NCI-H460 (cell line): ENCODE data around the gene MARCKSL1. TPM values are rescaled to one million over a fixed set of nuclear protein-coding genes. Genes with fewer than 3 reads are reported as not detected.
"Not testable (repeated sequence)": the region's sequence is repeated elsewhere in the genome, so short reads cannot be mapped to it uniquely, and the experiment has no call there.

ENCODE experiments used
- DNase-seq: peaks from one replicate; pipeline ENCODE4 v3.0.0-alpha.2; 2016; ENCODE audit warnings: low read depth; ENCODE audit errors: extremely low read depth
- small RNA-seq, 2 experiments: library from RNA; depleted of rRNA; stranded (forward); fragments of <200 nt; gene quantifications; one replicate each; pipeline ENCODE3, GENCODE V24; 2014
- total RNA-seq: library from RNA; depleted of rRNA; stranded (reverse); fragments of >200 nt; shearing (Covaris generic); gene quantifications from 2 replicates; pipeline ENCODE4 v1.2.3, GENCODE V29; 2014; rRNA removed

The MARCKSL1 gene
- total RNA-seq, 1 experiment from 2014 or later: 21.6 TPM

DNA sequence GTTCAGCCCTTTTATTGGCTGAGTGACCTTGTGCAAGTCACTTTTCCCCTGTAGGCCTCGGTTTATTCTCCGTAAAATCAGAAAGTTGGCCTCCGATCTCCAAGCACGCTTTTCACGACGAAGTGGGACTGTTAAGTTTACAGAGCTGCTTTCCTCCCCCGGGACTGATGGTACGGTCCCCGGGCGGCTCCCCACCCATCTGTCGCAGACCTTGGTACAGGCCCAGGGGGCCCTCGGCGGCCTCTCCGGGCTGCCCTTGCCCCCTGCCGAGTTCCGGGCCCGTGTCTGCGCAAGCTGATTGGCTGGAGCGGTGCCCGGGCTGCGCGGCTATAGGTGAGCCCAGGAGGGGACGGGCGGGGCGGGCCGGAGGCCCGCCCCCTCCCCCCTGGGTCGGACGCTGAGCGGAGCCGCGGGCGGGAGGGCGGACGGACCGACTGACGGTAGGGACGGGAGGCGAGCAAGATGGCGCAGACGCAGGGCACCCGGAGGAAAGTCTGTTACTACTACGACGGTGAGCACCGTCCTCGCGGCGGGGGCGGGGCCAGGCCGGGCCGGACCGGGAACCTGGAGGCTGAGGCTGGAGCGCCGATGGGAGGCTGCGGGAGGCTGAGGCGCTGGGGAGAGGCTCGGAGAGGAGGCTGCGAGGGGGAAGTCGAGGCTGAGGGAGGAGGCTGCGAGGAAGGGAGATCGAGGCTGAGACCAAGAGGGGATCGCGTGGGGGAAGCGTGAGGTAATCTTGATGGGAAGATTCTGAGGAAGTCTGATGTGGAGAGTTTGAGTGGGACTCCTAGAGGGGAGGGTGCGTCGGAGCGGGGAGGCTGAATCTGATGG lies 44.1 kb downstream of the MARCKSL1 start, which contains the start of gene HDAC1:
HDAC1 (plus strand) TSS at position 376 of the 831 bp plus-strand sequence; CDS start at position 463, 87 bp downstream.
- peak; percentile 92 for DNase-seq

DNA sequence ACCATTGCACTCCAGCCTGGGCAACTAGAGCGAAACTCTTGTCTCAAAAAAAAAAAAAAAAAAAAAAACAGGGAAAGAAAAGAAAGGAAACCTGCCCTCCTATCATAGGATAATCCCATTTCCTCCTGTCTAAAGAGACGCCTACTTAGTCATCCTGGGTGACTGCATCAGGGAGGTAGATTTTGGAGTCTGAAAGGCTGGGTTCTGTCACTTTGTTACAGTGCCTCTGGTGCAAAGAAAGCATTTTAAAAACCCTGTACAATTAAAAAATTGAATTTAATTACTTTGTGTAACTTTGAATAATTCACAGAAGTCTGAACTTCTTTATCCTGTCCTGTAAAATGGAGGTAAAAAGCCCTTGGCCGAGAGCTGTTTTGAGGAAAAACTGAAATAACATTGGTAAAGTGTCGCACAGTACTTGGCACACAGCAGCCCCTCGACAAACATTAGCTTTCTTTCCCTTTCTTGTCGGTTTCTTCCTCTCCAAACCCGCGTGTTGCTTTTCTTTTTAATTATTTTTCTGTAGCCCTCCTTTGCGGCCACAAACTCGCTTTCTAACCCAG lies 44.8 kb downstream of the MARCKSL1 start:
- DNase-seq: no peak

DNA sequence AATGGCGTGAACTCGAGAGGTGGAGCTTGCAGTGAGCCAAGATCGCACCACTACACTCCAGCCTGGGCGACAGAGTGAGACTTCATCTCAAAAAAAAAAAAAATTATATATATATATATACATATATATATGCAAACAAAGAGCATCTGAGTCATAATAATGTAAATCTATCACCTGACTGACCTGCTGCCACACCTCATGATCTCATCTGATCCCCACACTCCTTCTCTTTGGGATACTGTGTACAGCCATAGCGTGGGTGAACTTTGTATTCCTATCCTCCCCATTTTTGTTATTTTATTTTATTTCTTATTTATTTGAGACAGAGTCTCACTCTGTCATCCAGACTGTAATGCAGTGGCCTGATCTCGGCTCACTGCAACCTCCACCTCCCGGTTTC lies 46.8 kb downstream of the MARCKSL1 start:
- no peak for DNase-seq

DNA sequence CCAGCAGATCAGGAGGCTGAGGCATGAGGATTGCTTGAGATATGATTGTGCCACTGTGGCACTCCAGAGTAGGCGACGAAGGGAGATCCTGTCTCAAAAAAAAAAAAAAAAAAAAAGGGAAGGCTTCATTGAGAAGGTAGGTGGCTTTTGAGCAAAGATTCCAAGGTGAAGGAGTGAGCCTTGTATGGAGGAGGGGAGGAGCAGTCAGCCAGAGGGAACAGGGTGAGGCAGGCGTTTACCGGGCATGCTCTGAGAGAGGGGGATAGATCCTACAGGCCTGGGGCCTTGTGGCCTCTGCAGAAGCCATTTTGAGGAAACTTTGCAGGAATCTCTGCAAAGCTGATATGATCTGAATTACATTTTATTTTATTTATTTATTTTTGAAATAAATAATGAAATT lies 49.3 kb downstream of the MARCKSL1 start:
- no peak for DNase-seq

DNA sequence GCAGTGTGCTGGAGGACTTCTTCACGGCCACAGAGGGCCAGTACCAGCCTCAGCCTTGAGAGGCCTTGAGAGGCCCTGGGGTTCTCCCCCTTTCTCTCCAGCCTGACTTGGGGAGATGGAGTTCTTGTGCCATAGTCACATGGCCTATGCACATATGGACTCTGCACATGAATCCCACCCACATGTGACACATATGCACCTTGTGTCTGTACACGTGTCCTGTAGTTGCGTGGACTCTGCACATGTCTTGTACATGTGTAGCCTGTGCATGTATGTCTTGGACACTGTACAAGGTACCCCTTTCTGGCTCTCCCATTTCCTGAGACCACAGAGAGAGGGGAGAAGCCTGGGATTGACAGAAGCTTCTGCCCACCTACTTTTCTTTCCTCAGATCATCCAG lies 50.4 kb downstream of the MARCKSL1 start:
- no peak for DNase-seq

DNA sequence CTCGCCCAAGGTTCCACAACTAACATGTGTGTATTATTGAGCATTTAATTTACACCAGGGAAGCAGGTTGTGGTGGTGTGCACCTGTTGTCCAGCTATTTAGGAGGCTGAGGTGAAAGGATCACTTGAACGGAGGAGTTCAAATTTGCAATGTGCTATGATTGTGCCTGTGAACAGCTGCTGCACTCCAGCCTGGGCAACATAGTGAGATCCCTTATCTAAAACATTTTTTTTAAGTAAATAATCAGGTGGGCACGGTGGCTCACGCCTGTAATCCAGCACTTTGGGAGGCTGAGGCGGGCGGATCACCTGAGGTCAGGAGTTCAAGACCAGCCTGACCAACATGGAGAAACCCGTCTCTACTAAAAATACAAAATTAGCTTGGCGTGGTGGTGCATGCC lies 51.3 kb downstream of the MARCKSL1 start:
- DNase-seq: not testable (repeated sequence)

Small RNAs within 50 kb of the gene (small RNA-seq; reads per million reads assigned to genes)
- 0 reads per million in 2 experiments for gene RF00019

Other genes starting within 250 kb of the MARCKSL1 start
- gene KPNA6, start 228.2 kb downstream of the MARCKSL1 start, total RNA-seq: 34.3 and 37.3 TPM in 2 replicates
- 42.2 and 46.2 TPM in 2 replicates for gene TXLNA, start 156.6 kb downstream of the MARCKSL1 start, total RNA-seq
- gene CCDC28B, start 135.6 kb downstream of the MARCKSL1 start, total RNA-seq: 2.4 and 2.7 TPM in 2 replicates
- 2.3 and 2.9 TPM in 2 replicates for gene IQCC, start 130.6 kb downstream of the MARCKSL1 start, total RNA-seq
- not detected in 2 replicates for gene DCDC2B, start 127.1 kb downstream of the MARCKSL1 start, total RNA-seq
- gene TMEM234, start 113.9 kb downstream of the MARCKSL1 start, total RNA-seq: 5.4 and 6.5 TPM in 2 replicates
- 288 and 292 TPM in 2 replicates for gene EIF3I, start 113.8 kb downstream of the MARCKSL1 start, total RNA-seq
- not detected in 2 replicates for gene FAM167B, start 89.0 kb downstream of the MARCKSL1 start, total RNA-seq
- not detected in 2 replicates for gene LCK, start 85.0 kb downstream of the MARCKSL1 start, total RNA-seq
- gene HDAC1, start 44.1 kb downstream of the MARCKSL1 start, total RNA-seq: 34.6 and 35.6 TPM in 2 replicates
- gene FAM229A, start 26.3 kb upstream of the MARCKSL1 start, total RNA-seq: 3.6 and 5.0 TPM in 2 replicates
- gene TSSK3, start 26.3 kb upstream of the MARCKSL1 start, total RNA-seq: 0.57 and 0.98 TPM in 2 replicates
- 21.6 and 24.2 TPM in 2 replicates for gene BSDC1, start 58.2 kb upstream of the MARCKSL1 start, total RNA-seq
- gene ZBTB8B, start 128.8 kb upstream of the MARCKSL1 start, total RNA-seq: not detected in 2 replicates
- gene ZBTB8A, start 203.2 kb upstream of the MARCKSL1 start, total RNA-seq: 4.1 and 5.5 TPM in 2 replicates